ENCODE data around the gene KCNMB1.
"Not testable (repeated sequence)": the region's sequence is repeated elsewhere in the genome, so short reads cannot be mapped to it uniquely, and the experiment has no call there.

Gene KCNMB1

GRCh38 chr5:170377027-170377426, 12.1 kb downstream of the KCNMB1 start:
- DNase-seq (ENCODE audit: low read depth, low spot score) = no peak

GRCh38 chr5:170376526-170376925, 12.6 kb downstream of the KCNMB1 start:
- not testable (repeated sequence) for DNase-seq (ENCODE audit: low read depth, low spot score)

GRCh38 chr5:170375283-170375682, 13.9 kb downstream of the KCNMB1 start:
- DNase-seq (ENCODE audit: low read depth, low spot score) = no peak

- DNase-seq (ENCODE audit: low read depth, low spot score) = no peak
Observed at GRCh38 chr5:170372971-170373370, 16.2 kb downstream of the KCNMB1 start.

GRCh38 chr5:170368586-170368985, 20.6 kb downstream of the KCNMB1 start:
- DNase-seq (ENCODE audit: low read depth, low spot score) = no peak

GRCh38 chr5:170366276-170366675, 22.9 kb downstream of the KCNMB1 start:
- no peak for DNase-seq (ENCODE audit: low read depth, low spot score)

- DNase-seq (ENCODE audit: low read depth, low spot score) = no peak
Observed at GRCh38 chr5:170365831-170366230, 23.3 kb downstream of the KCNMB1 start.

- no peak for DNase-seq (ENCODE audit: low read depth, low spot score)
Observed at GRCh38 chr5:170365011-170365410, 24.2 kb downstream of the KCNMB1 start.

- DNase-seq (ENCODE audit: low read depth, low spot score) = no peak
Observed at GRCh38 chr5:170363671-170364070, 25.5 kb downstream of the KCNMB1 start.

GRCh38 chr5:170362656-170363055, 26.5 kb downstream of the KCNMB1 start:
- DNase-seq (ENCODE audit: low read depth, low spot score) = no peak

GRCh38 chr5:170362102-170362501, 27.1 kb downstream of the KCNMB1 start:
- DNase-seq (ENCODE audit: low read depth, low spot score) = no peak

GRCh38 chr5:170361616-170362015, 27.6 kb downstream of the KCNMB1 start:
- no peak for DNase-seq (ENCODE audit: low read depth, low spot score)

- DNase-seq (ENCODE audit: low read depth, low spot score) = no peak
Observed at GRCh38 chr5:170361116-170361515, 28.1 kb downstream of the KCNMB1 start.

GRCh38 chr5:170360709-170361108, 28.5 kb downstream of the KCNMB1 start:
- DNase-seq (ENCODE audit: low read depth, low spot score) = no peak

GRCh38 chr5:170357955-170358444, 31.2 kb downstream of the KCNMB1 start:
- no peak for DNase-seq (ENCODE audit: low read depth, low spot score)

- no peak for DNase-seq (ENCODE audit: low read depth, low spot score)
Observed at GRCh38 chr5:170355601-170356098, 33.5 kb downstream of the KCNMB1 start.

- no peak for DNase-seq (ENCODE audit: low read depth, low spot score)
Observed at GRCh38 chr5:170353961-170354360, 35.2 kb downstream of the KCNMB1 start.

- DNase-seq (ENCODE audit: low read depth, low spot score) = no peak
Observed at GRCh38 chr5:170353011-170353761, 36.0 kb downstream of the KCNMB1 start.

- no peak for DNase-seq (ENCODE audit: low read depth, low spot score)
Observed at GRCh38 chr5:170348137-170348633, 41.0 kb downstream of the KCNMB1 start.

- no peak for DNase-seq (ENCODE audit: low read depth, low spot score)
Observed at GRCh38 chr5:170347022-170347567, 42.1 kb downstream of the KCNMB1 start.

GRCh38 chr5:170345971-170346370, 43.2 kb downstream of the KCNMB1 start:
- no peak for DNase-seq (ENCODE audit: low read depth, low spot score)

GRCh38 chr5:170343177-170343576, 46.0 kb downstream of the KCNMB1 start:
- no peak for DNase-seq (ENCODE audit: low read depth, low spot score)

GRCh38 chr5:170342153-170342725, 46.9 kb downstream of the KCNMB1 start:
- no peak for DNase-seq (ENCODE audit: low read depth, low spot score)
